ENCODE measurements around the gene GPANK1. TPM values are rescaled to one million over a fixed set of nuclear protein-coding genes. Genes with fewer than 3 reads are reported as not detected.

The GPANK1 gene
- total RNA-seq, 1 experiment from 2014 or later: 26.8 TPM

DNA sequence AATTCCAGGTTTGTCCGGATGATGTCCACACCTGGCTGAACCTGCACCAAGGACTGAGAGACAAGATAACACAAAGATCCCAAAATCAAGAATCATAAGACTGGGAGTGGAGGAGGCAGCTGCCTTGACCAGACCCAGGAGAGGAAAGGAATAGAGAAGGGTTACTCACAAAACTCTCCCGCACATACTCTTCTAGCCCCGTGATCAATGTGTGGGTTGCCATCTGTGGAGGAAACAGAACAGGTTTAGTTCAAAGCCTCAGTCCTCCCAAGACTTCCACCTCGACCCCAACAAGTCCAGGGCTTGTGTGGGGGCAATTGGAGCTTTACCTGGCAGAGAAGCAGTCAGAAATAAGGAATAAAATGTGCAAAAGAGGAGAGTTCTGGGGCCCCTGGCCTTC lies 23.4 kb downstream of the GPANK1 start:
- no peaks in the 10 kb centered on the region for H3K79me1 ChIP-seq (ENCODE audit: insufficient read depth, low read depth, low read length, poor library complexity, severe bottlenecking)

More for the DNA sequence above, 23.4 kb downstream of the GPANK1 start:
- no peaks in the 10 kb centered on the region for H3K4me1 ChIP-seq (ENCODE audit: insufficient read depth, low read length)
- H3K23ac ChIP-seq (ENCODE audit: insufficient read length, low read depth, low read length): no peak overlapping the region
- no peak overlapping the region for H4K8ac ChIP-seq (replicated peaks; ENCODE audit: insufficient read length, low read depth, low read length)
- no peak overlapping the region for H3K9ac ChIP-seq (ENCODE audit: extremely low read depth, insufficient read length, low read length)
- no peak overlapping the region for H2AFZ ChIP-seq (ENCODE audit: low read length)
- Mint-ChIP-seq H3K27me3 (ENCODE audit: low read depth) (no peaks in the 10 kb centered on the region), H3K4me3 (no peak overlapping the region), H3K9me3 (no peaks in the 10 kb centered on the region), H3K27ac (peak overlapping the region in 1 of 3 experiments; percentile 73; a peak in 1 of 7 replicates), H3K4me1 (no peaks in the 10 kb centered on the region), H3K36me3 (ENCODE audit: insufficient read depth in 1 of 3, low read depth in 3 of 3) (peaks cover 45 to 89% (median 82%) of the 10 kb centered on the region in 3 experiments)
- no peaks in the 10 kb centered on the region for H3K23me2 ChIP-seq (ENCODE audit: insufficient read length, low read depth, low read length, poor library complexity, severe bottlenecking)
- H2AK5ac ChIP-seq (ENCODE audit: insufficient read length, low read length): no peak overlapping the region
- no CpG with 5 or more reads among the region's 4 CpGs for WGBS (ENCODE audit: extremely low coverage, insufficient read length, low lambda C conversion rate)
- H3K56ac ChIP-seq (ENCODE audit: insufficient read length, low read depth, low read length): no peak overlapping the region
- H2BK12ac ChIP-seq (ENCODE audit: insufficient read length, low read depth, low read length): no peak overlapping the region
- no peak for DNase-seq
- H3K9me3 ChIP-seq (ENCODE audit: control insufficient read depth, low read depth, low read length): no peaks in the 10 kb centered on the region
- H2BK120ac ChIP-seq (ENCODE audit: low read depth, low read length, poor library complexity, severe bottlenecking): no peak overlapping the region
- H3T11ph ChIP-seq (ENCODE audit: low read length): no peak overlapping the region
- H4K5ac ChIP-seq (ENCODE audit: insufficient read length, low read depth, low read length): no peak overlapping the region
- no peaks in the 10 kb centered on the region for H3K27me3 ChIP-seq (ENCODE audit: insufficient read depth, low read length)
- H3K14ac ChIP-seq (ENCODE audit: insufficient read depth, low read length): no peak overlapping the region
- H3K27ac ChIP-seq (ENCODE audit: insufficient read length, low read depth, low read length): no peak overlapping the region
- TF ChIP-seq, protein P1, sequence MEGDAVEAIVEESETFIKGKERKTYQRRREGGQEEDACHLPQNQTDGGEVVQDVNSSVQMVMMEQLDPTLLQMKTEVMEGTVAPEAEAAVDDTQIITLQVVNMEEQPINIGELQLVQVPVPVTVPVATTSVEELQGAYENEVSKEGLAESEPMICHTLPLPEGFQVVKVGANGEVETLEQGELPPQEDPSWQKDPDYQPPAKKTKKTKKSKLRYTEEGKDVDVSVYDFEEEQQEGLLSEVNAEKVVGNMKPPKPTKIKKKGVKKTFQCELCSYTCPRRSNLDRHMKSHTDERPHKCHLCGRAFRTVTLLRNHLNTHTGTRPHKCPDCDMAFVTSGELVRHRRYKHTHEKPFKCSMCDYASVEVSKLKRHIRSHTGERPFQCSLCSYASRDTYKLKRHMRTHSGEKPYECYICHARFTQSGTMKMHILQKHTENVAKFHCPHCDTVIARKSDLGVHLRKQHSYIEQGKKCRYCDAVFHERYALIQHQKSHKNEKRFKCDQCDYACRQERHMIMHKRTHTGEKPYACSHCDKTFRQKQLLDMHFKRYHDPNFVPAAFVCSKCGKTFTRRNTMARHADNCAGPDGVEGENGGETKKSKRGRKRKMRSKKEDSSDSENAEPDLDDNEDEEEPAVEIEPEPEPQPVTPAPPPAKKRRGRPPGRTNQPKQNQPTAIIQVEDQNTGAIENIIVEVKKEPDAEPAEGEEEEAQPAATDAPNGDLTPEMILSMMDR (conservative IDR thresholded peaks at IDR 0.05): no peak
- peaks cover 2% of the 10 kb centered on the region for H4K20me1 ChIP-seq (ENCODE audit: control insufficient read depth, insufficient read depth, insufficient read length)
- no peak overlapping the region for H3K4ac ChIP-seq (ENCODE audit: low read depth, low read length)
- no peaks in the 10 kb centered on the region for H3K79me2 ChIP-seq (ENCODE audit: insufficient read depth, low read length)
- no peak overlapping the region for H4K91ac ChIP-seq (ENCODE audit: insufficient read length, low read depth, low read length)
- no peak overlapping the region for H2BK15ac ChIP-seq (ENCODE audit: low read depth, low read length)
- no peak overlapping the region for H2BK20ac ChIP-seq (ENCODE audit: low read depth, low read length, poor library complexity, severe bottlenecking)
- H2BK5ac ChIP-seq (ENCODE audit: insufficient read length, low read length): no peak overlapping the region
- no peak overlapping the region for H3K18ac ChIP-seq (ENCODE audit: insufficient read length, low read depth, low read length)
- no peak overlapping the region for H3K4me2 ChIP-seq (ENCODE audit: insufficient read depth, insufficient read length, low read length)
